GM18951 (cell line): Measurements from ENCODE around the gene CAPN15.

Experiments used
- POLR2A ChIP-seq: IDR thresholded peaks from 4 replicates; pipeline ENCODE4 v1.6.1; 2011; ENCODE audit warnings: mild to moderate bottlenecking; ENCODE audit not compliant: insufficient read length, insufficient read depth; ENCODE audit errors: extremely low read depth
- in situ Hi-C: fragments of 300-500 bp; cut with MboI; formaldehyde crosslinking; loops from one replicate; pipeline ENCODE4 v1.12.0; 2022; ENCODE audit warnings: low sequenced_read_pairs, mixed read lengths, inconsistent platforms; ENCODE audit not compliant: unreplicated experiment

Gene CAPN15

DNA sequence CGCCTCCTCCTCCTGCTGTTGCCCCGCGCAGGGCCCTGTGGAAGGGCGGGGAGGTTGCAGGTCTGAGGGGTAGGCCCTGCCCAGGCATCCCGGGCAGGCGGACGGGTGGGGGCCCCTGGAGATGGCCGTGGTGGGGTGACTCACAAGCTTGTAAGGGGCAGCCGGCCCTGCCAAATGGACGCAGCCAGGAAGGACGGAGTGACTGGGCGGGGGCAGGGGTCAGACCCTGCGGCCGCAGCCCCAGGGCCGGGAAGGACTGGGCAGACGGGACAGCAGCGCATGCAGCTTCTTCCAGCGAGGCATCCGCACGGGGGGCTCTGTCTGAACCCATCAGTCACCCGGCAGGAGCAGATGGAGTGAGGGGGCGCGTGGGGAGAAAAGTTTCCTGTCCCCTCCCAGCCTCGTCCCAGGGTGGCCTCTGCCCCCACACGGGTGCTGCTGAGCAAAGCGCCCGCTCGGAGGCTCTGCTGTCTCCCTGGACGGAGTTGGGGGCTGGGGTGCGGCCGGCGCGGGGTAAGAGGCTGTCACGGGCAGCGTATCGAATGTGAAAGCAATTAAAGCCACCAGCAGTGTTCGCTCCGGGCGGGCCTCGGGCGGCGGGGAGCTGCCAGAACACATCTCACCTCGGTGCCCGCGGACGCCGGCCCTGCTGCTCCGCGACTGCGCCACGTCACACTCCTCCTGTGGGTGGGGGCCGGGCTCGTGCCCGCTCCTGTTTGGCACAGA, 27.3 kb downstream of the CAPN15 start:
- in situ Hi-C loops = no loop called here
- no peak for TF ChIP-seq POLR2A

- in situ Hi-C loops = no loop called here
- no peak for TF ChIP-seq POLR2A
Measured at GRCh38 chr16:555528-556473, 28.3 kb downstream of the CAPN15 start.

GRCh38 chr16:556474-557173, 29.1 kb downstream of the CAPN15 start:
- in situ Hi-C loops = no loop called here
- TF ChIP-seq POLR2A = no peak

DNA sequence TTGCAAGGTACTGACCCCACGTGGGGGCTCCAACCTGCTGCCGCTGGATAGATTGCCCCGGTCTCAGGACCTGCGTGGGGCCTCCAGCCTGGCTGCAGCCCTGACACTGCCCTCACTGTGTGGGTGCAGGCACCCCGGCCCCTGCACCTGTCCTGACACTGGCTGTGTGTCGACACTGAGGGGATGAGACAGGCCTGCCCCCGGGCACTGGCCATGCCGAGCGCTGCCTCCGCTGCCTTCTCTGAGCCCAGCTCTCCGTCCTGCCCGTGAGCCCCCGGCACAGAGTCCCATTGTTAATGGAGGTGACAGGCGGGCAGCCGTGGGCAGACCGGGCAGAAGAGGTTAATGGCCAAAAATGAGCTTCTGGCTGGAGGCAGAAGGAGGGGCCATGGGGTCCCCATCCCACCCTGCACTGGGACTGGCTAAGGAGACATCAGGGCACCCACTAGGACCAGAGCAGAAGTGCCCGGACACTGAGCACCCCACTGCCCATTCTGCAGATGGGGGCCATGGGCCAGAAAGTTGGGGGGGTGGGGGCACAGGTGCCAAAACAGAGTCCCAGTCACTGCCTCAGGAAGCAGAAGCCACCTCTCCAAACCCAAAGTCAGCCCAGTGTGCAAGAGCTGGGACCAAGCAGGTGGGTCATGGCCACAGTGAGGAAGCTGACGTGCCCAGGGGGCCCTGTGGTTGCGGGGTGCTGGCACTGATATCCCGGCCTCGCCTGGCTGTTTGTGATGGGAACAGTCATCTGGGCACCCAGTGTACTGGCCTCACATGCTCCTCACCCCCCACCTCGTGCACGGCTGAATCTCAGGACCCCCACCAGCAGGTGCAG, 30.2 kb downstream of the CAPN15 start:
- in situ Hi-C loops = no loop called here
- no peak for TF ChIP-seq POLR2A

DNA sequence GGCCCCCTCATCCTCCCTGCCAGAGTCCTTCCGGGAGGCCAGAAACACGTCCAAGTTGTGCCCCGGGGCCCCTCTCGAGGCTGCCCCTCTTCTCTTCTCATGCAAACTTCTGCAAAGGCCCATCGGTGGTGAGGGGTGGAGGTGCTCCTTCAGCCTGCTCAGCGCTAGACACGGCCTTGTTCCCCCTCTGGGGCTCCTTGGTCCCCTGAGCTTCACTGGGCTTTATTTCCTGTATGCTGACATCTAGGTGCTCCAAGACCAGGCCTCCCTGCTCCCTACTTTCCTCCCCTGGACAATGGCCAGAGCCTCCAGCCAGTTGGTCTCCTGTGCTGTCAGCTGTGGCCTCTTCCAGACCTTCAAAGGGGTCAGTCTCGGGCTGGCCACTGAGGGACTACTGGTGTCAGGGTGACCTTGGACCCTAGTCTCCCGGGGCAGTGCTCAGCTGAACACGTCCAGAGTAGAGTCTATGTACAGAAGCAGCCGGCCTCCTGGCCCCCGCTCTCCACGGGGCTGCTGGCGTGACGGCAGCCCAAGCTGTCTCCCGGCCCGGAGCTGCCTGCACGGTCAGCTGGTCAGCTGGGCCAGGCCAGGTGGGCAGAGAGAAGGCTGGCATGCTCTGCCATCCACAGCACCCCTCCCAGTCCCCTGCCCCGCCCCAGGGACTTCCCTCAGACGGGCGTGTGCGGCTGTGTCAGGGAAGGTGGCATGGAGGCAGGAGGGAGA, 30.9 kb downstream of the CAPN15 start:
- in situ Hi-C loops = no loop called here
- TF ChIP-seq POLR2A = no peak

- in situ Hi-C loops = no loop called here
- TF ChIP-seq POLR2A = no peak
Measured at GRCh38 chr16:559021-559380, 31.5 kb downstream of the CAPN15 start.

DNA sequence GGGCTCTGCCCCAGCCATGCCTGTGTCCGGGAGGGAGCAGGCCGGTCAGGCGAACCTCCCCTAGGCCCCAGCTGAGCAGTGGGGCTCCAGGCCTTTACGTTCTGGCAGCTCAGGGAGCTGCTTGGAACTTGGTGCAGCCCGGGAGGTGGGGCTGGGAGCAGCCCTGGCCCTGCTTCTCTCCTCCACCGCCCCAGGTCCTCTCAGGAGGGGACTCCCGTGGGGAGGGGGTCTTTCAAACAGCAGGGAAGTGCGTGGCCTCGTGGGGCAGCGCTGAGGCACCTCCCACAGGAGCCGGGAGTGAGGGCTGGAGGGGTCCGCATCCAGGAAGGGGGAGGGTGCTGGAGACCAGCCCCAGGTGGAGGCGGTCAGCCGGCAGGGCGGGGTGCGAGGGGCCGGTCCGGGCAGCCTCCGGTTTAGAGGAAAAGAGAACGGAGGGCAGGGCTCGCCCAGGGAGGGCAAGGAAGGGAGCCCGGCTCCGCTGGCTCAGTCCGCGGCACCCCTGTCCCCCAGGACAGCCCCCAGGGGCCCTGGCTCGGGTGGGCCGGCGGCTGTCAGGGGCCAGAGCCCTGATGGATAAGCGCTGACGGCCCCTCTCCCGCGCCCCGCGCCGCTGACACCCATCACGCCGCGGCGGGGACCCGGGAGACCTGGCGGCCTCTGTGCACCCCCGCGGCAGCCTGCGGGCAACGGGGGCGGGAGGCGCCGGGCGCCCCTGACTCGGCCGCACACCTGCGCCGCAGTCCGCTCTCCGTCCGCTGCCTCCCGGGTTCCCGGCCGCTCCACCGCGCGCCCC, 32.1 kb downstream of the CAPN15 start:
- TF ChIP-seq POLR2A = no peak
- in situ Hi-C loops = no loop called here

DNA sequence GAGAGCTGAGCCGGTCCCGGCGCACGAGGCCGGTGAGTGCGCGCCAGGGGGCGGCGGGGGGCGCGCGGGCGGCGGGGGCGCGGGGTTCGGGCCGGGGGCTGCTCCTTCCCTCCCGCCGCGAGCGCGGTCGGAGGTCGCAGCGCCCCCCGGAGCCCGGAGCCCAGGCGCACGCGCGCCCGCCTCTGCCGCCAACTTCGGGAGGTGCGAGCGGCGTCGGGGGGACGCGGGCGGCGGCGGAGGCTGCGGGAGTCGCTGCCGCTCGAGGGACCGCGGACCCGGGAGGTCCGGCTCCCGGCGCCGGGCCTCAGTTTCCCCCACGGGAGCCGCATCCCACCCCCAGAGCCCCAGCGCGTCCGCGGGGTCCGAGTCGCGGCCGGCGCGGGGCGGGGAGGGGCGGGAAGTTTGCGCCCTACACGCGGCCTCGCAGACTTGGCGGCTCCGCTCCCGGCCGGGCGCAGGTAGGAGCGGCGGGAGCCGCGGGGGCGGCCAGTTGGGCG, 32.7 kb downstream of the CAPN15 start, which contains the start of gene PRR35:
TSS of gene PRR35 (plus strand) at position 191 of the 497 bp plus-strand sequence. CDS start 2,901 bp downstream, outside the sequence.
- in situ Hi-C loops = no loop called here
- no peak for TF ChIP-seq POLR2A

- in situ Hi-C loops = no loop called here
- TF ChIP-seq POLR2A = no peak
Measured at GRCh38 chr16:560701-561412, 33.3 kb downstream of the CAPN15 start.

- no peak for TF ChIP-seq POLR2A
- in situ Hi-C loops = no loop called here
Measured at GRCh38 chr16:561413-561794, 33.9 kb downstream of the CAPN15 start.
